GM12872 (cell line): ENCODE data around the gene MEF2A.

Experiments
- TF ChIP-seq, protein P1 (sequence below): IDR thresholded peaks from 3 replicates; pipeline ENCODE4 v1.5.1; 2011; ENCODE audit warnings: low read depth, mild to moderate bottlenecking, low read length, moderate library complexity; ENCODE audit not compliant: insufficient read depth

MEF2A gene

DNA sequence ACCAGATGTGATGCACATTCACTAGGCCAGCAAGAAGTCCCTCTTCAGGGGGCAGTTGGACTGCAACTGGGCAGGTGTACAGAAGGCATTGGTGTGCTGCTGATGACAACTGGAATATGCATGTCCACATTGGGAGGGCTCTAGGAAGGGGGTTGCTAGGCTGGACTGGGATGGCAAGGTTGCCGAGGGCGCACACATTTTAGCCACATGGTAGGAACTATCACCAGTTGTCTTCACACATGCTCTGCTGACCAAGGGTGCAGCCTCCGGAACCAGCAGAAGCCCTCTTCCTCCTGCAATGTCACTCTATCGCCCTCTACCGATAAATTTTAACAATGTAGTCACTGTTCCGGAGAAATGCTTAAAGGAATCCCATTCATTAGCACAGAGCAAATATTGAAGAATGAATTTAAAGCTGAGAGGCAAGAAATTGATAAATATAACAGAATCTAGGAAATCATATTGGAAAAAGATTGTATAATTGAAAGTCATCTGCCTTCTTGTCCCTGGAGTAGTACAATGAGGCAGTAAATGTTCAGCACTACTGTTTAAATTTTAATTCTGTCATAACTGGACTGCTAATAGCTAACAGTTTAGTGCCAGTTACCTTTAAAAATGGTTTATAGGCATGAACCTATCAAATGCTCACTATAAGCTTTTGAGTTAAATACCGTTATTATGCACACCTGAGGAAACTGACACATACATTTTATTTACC is 190.1 kb downstream of the MEF2A start:
- TF ChIP-seq, protein P1, sequence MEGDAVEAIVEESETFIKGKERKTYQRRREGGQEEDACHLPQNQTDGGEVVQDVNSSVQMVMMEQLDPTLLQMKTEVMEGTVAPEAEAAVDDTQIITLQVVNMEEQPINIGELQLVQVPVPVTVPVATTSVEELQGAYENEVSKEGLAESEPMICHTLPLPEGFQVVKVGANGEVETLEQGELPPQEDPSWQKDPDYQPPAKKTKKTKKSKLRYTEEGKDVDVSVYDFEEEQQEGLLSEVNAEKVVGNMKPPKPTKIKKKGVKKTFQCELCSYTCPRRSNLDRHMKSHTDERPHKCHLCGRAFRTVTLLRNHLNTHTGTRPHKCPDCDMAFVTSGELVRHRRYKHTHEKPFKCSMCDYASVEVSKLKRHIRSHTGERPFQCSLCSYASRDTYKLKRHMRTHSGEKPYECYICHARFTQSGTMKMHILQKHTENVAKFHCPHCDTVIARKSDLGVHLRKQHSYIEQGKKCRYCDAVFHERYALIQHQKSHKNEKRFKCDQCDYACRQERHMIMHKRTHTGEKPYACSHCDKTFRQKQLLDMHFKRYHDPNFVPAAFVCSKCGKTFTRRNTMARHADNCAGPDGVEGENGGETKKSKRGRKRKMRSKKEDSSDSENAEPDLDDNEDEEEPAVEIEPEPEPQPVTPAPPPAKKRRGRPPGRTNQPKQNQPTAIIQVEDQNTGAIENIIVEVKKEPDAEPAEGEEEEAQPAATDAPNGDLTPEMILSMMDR: peak; percentile 84

GRCh38 chr15:99762288-99762687 is 196.5 kb downstream of the MEF2A start:
- TF ChIP-seq, protein P1: no peak

DNA sequence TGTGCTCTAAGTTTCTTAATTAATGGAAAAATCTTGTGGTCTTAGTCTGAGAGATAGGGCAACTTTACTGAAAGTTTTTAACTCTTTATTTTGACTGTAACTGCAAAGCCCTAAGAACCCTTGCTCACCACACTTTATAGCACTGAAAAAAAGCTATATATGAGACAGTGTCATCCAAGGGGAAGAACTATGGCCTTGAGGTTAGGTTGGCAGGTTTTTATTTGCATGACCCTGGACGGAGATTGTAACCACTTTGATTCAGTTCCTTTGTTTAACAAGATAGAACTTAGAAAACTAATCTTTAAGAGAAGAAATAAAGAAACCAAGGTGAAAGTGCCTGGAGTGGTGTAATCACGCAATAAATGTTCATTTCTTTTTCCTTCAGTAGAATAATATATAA is 198.0 kb downstream of the MEF2A start:
- TF ChIP-seq, protein P1: no peak

- TF ChIP-seq, protein P1: no peak
Measured at GRCh38 chr15:99764522-99764921, 198.7 kb downstream of the MEF2A start.
